ENCODE results near the gene IFNL2. TPM values are rescaled to one million over a fixed set of nuclear protein-coding genes. Genes with fewer than 3 reads are reported as not detected.
"Not testable (repeated sequence)": the region's sequence is repeated elsewhere in the genome, so short reads cannot be mapped to it uniquely, and the experiment has no call there.

The IFNL2 gene
- total RNA-seq, 1 experiment from 2014 or later: not detected

DNA sequence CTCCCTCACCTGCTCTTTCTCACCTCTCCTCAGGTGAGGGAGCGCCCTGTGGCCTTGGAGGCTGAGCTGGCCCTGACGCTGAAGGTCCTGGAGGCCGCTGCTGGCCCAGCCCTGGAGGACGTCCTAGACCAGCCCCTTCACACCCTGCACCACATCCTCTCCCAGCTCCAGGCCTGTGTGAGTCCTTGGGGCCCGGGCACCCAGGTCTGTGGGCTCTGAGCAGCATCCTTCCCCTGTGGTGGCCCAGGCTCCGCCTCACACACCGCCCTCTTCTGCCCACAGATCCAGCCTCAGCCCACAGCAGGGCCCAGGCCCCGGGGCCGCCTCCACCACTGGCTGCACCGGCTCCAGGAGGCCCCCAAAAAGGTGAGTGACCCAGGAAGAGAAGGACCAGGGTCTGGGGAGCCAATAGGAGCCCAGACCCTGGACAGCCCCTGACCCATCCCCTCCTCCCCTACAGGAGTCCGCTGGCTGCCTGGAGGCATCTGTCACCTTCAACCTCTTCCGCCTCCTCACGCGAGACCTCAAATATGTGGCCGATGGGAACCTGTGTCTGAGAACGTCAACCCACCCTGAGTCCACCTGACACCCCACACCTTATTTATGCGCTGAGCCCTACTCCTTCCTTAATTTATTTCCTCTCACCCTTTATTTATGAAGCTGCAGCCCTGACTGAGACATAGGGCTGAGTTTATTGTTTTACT, 29.9 kb downstream of the IFNL2 start:
- DNase-seq (ENCODE audit: low spot score): no peak

DNA sequence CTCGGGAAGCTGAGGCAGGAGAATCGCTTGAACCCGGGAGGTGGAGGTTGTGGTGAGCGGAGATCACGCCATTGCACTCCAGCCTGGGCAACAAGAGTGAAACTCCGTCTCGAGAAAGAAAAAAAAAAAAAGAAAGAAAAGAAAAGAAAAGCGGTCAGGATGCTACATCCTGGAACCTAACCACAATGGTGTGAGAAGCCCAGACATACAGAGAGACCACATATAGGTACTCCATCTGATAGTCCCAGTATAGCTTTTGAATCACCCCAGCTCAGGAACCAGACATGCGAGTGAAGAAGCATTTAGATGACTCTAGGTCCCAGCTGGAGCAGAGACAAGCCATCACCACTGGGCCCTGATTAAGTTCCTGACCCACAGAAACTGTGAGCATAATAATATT, 31.2 kb downstream of the IFNL2 start:
- DNase-seq (ENCODE audit: low spot score): no peak

DNA sequence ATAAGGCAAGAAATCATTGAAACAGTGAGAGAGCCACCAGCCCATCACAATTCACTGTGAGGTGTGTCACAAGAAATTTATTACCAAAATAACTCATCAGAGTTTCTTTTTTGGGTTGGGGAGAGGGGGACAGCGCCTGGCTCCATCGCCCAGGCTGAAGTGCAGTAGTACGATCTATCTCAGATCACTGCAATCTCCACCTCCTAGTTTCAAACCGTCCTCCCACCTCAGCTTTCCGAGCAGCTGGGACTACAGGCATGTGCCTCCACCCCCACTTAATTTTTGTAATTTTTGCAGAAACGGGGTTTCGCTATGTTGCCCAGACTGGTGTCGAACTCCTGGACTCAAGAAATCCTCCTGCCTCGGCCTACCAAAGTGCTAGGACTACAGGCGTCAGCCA, 31.6 kb downstream of the IFNL2 start:
- no peak for DNase-seq (ENCODE audit: low spot score)

DNA sequence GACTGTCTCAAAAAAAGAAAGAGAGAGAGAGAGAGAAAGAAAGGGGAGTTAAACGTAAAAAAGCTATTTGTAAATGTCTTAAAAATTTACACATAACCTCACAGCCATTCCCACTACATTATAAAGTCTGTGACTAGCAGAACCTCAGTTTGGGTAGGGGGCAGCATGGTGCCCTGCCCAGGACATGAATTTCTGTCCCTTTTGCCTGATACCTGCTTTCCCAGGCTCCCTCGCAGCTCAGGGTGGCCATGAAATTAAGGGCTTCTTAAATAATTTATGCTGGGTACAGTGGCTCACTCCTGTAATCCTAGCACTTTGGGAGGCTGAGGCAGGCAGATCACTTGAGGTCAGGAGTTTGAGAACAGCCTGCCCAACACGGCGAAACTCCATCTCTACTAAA, 32.8 kb downstream of the IFNL2 start:
- no peak for DNase-seq (ENCODE audit: low spot score)

DNA sequence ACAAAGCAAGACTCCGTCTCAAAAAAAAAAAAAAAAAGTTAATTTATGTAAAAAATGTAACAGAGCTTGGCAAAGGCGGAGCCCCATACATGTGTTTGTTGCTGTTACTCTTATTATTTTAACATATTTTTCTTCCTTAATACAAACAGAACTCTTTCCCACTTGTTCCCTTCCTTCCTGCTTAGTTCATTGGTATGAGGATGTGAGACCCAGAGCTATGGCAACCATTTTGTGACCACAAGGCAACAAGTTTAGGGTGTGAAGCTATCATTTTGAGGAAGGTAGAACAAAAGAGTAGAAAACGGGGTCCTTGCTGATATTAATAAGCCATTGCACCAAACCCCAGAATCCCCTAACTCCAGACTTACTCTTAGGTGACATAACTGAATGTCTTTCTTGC, 33.4 kb downstream of the IFNL2 start:
- DNase-seq (ENCODE audit: low spot score): no peak

DNA sequence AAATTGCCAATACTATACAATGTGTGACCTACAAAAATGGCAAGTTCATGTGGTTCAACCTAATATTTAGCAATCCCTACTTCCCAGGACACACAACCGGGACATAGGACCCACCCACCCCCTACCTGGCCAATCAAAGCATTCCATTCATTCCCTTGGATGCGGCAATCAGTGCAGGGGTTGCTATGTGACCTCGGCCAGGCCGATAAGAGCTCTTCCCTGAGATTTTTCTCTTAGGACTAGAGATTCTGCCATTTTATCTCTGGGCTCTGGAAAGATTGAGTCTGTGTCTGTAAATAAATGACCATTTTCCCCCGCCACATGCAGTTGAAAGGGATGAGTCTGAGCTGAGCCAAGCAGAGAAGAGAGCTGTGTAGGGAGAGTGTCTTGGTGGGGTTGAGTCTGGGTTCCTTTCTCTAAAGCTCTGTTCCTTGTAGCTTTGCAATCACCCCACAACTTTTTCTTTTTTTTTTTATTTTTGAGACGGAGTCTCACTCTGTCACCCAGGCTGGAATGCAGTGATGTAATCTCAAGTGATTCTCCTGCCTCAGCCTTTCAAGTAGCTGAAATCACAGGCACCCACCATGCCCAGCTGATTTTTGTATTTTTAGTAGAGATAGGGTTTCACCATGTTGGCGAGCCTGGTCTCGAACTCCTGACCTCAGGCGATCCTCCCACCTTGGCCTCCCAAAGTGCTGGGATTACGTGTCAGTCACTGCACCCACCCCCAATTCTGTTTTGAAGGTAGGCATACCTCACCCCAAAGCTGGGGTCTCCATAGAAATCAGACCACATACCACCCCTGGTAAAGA, 35.4 kb downstream of the IFNL2 start:
- peak; percentile 18 for DNase-seq (ENCODE audit: low spot score)

DNA sequence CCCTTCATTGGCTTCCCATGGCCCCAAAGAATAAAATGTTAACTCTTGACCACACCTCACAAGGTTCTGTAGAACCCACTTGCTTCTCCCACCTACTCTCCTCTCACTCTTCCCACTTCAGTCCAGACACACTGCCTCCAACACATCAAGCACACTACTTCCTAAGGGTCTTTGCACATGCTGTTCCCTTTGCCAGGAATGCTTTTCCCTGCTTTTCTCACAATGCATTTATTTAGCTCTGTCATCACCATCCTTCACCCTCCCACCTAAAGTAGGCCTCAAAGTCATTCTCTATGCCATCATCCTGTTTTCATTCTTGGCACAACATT, 36.0 kb downstream of the IFNL2 start:
- DNase-seq (ENCODE audit: low spot score): no peak

DNA sequence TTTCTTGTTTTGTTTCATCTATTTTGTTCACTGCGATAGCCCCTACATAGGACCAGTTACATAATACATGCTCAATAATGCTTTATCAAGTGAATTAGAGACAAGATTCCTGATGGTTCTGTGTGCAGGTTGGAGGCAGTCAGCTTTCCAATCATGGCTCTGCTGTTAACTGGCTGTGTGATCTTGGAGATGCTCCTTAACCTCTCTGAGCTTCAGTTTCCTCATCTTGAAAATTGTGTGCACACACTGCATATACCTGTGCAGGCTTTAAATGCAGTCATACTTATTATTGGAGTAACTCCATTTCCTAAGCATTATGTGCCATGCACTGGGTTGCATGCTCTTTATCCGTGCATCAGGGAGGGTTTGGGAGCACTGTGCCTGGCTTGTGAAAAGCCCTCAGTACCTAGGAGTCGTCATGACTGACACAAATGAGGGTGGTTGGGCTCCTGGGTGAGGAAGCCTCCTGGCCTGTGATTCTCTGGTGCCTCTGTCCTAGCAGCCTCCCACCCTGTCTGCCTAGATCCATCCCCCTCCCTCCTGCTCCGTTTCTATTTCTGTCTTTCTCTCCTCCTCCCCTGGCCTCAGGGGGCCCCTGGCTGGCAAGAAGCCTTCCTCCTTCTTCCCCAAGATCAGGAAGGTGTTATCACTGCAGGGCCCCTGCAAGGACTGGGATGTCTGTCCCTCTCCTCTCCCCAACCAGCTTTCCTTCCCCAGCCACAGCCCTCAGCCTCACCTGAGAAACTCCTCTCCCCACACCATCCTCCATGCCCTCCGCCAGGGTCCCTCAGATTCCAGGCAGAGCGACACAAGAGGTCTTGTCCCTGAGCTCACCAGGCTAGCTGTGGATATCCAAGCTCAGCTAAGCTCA, 36.7 kb downstream of the IFNL2 start:
- DNase-seq (ENCODE audit: low spot score): no peak

DNA sequence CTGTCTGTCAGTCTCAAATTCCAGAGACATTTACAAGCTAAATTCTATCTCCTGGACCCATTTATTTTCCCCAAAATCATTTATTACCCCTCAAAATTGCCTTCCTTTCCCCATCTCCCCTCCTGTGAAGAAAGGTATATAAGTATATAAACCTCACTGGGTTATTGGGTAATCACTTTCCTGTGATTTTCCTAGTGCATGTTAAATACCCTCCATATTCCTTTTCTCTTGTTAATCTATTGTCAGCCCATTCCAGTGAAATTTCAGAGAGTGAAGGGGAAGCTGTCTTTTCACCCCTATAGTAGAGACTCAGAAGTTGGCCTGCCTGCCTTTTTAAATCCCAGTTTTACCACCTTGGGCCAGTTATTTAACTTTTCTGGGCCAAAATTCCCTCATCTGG, 37.9 kb downstream of the IFNL2 start:
- DNase-seq (ENCODE audit: low spot score): no peak

DNA sequence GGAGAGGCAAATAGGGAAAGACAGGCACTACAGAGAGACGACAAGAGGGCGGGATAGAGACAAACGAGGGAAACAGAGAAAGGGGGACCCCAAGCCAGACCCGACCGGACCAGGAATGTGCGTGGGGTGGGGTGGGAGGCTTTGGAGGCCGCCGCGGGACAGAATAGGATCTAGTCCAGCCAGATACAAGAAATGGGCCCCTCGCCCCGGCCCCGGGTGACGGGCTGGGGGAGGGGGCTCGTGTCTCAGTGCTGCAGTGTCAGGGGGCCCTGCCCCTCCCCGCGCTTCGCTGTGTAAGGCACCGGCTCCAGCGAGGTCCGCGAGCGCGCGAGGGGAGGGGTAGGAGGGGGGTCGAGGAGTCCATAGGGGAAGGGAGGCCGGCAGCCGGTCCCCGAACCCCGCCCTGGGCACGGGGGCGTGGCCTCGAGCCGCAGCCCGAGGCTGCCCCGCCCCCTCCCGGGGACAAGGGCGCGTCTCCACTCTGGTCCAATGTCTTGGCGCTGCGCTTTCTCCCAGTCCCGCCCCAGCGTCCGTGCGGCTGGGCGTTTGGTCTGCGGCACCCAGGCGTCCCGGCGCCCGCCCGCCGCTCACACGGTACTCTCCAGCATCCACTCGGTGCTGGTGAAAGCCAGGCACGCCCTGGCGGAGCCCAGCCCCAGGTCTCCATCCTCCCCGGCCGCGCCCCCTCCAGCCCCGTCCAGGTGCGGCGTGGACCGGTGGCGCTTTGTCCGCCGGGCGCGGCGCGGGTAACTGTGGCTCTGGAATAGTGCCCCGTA, 39.0 kb downstream of the IFNL2 start:
- no peak for DNase-seq (ENCODE audit: low spot score)

DNA sequence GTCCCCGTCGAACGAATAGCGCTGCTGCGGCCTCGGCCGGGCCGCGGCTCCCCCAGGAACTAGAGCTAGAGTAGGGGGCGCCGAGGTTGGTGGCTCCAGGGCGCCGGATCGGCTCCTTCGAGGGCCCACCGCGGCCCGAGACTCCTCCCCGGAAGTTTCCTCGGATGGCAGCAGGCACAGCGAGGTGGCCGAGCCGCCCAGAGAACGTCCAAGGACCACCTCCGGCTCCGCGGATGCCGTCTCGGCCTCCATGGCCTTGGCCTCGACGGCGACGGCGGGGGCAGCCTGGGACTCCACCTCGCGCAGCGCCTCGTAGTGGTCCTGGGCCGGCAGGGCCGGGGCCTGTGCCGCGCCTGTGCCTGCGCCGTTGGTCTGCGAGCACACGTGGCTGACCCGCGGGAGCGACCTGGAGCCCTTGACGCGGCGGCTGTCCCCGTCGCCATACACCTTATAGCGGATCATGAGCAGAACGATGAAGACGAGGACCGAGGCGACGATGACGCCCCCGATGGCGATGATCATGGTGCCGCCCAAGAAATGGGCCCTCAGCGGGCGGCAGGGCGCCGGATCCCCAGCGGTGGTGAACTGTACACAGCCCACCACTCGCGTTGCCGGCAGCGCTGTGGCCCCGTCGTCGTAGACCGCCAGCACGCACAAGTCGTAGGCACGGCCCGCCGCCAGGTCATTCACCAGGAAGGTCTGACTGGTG, 39.8 kb downstream of the IFNL2 start:
- DNase-seq (ENCODE audit: low spot score): no peak

DNA sequence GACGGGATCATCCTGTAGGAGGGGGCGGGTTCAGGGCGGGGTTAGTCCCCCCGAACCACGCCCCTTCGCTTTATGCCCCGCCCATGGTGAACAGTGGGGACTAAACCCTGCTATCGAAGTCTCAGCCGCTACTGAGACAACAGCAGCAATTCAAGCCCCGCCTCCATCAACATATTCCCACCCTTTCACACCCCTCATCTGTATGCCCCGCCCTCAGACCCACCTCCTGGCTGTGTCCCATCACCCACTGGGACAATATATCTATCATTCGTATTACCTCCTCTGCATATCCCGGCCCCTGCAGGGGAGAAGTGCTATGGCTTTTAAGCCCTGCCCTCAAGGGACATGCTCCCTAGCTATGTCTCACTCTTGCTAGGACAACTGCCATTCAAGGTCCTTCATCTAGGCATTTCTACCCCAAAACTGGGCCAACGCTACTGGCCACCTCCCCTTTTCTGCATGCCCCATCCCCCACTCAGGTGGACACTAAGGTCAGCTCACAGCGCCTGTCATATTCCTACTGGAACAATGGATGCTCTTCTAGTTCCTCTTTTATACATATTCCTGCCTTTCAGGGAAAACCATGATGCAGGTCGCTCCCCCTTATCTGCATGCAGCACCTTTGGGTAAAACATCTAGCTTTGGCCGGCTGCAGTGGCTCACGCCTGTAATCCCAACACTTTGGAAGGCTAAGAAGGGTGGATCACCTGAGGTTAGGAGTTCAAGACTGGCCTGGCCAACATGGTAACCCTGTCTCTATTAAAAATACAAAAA, 40.5 kb downstream of the IFNL2 start:
- DNase-seq (ENCODE audit: low spot score): no peak

DNA sequence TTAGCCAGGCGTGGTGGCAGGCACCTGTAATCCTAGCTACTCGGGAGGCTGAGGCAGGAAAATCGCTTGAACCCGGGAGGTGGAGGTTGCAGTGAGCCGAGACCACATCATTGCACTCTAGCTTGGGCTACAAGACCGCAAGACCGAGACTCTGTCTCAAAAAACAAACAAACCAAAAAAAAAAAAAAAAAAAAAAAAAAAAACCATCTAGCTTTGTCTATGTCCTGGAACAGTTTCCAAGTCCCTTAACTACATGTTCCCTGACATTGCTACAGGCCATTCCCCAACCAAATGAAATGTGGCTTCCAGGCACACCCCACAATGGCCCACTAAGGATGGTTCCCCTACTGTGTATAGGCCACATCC, 41.1 kb downstream of the IFNL2 start:
- not testable (repeated sequence) for DNase-seq (ENCODE audit: low spot score)

DNA sequence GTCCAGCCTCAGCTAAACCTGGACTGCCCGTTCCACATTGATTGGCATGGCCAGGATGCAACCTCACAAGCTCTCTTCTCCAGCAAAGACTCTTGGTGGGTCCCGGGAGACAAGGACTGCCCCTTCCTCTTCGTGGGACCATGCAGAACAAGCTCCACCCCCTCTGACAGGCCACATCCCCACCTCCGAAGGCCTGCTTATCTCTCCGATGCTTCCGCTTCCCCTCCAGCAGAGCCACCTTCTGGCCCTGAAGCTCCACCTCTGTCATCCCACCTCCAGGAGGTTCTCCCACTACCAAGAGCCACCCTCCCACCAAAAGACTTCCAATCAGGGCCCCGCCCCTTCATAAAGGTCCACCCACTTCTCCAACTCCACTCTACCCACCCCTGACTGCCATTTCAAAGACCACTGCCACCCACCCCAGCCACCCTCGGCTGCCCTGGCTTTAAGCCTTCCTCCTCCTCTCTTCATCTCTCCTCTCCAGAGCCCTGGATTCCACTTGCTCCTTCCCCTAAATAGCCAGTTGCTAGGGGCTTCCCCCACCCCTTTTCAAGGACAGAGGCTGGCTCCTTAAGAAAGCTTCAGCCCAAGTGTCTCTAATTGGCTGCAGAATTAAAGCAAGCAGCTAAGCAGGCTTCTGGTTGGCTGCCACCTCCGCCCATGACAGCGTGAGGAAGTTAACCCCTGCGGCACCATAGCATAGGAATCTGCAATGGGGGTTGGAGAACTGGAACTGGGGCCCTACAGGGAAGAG, 42.5 kb downstream of the IFNL2 start:
- no peak for DNase-seq (ENCODE audit: low spot score)

DNA sequence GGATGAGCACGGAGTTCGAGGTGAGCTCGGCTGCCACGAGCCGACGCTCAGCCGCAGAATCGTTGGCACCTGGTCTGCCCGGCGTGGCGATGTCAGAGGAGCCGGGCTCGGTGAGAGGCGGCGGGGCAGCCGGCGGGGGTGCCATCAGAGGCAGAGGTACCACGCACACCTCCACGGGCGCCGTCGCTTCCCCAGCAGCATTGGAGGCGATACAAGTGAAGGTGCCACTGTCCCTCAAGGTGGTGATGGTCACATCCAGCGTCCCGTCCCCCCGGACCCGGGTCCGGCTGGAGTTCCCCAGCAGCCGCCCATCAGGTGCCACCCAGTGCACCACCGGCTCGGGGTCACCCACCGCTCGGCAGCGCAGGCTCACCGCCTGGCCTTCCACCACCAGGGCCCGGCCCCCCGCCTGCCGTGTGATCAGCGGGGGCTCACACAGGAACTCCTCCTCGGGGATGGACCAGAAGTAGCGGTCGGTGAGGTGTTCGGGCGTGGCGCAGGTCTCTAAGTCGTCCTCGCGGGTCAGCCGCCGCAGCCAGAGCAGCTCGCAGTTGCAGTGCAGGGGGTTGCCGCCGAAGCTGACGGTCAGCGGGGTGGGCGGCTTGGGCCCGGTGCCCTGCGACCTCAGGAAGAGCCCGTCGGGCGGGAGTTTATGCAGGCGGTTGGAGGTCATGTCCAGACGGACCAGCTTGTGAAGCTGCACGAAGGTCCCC, 46.0 kb downstream of the IFNL2 start:
- no peak for DNase-seq (ENCODE audit: low spot score)

DNA sequence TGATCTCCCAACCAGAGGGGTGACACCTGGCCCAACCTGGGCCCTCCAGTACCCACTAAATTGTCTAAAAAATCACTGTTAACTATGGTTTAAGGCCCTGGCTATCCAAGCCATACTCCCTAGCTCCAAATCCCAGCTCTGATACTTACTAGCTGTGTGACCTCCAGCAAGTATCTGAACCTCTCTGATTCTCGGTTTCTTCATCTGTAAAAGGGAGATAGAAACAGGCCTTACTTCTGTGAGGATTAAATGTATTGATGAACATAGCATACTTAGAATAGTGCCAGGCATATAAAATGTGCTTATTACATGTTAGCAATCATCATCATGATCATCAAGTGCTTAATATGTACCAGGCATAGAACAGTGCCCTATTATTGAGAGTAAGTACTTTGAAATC, 47.7 kb downstream of the IFNL2 start:
- no peak for DNase-seq (ENCODE audit: low spot score)

DNA sequence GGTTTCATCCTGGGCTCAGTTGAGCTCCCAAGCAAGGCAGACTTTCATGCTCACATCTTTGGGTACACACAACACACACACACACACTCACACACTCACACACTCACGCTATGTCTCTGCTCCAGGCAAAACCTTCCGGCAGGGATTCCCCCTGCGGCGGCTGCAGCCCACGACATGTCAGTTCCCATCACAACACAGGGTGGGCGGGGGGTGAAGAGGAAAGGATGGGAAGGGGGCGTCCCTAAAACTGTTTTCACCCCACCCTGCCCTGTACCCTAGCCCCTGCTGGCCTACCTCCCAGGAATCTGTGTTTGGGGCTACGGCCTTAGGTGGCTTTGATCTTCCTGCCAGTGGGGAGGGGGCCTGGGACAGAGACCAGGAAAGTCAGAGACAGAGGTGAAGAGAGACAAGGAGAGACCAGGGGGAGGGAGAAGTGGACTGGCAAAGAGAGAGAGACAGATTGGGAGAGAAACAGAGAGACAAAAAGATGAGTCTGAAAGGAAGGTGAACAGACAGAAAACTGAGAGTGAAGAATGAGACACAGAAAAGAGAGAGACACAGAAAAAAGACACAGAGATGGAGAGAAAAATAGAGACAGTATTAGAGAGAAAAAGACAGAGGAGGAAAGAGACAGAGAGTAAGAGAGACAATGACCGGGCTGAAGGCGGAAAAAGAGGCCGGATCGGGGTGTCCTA, 48.6 kb downstream of the IFNL2 start:
- DNase-seq (ENCODE audit: low spot score): no peak

DNA sequence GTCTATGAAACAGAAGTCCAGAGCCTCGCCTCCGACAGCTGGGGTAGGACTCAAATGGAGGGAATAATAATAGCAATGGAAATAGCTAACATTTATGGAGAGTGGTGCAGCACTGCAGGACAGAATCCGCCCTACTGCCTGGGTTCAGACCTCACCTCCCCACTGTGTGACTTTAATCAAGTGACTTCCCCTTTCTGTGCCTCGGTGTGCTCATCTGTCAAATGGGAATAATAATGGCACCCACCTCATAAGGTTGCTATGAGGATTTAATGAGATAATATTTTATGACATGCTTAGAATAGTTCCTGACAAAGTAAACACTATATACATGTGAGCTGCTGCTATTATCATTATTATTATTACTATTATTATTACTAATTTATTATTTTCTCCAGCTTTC, 49.3 kb downstream of the IFNL2 start:
- no peak for DNase-seq (ENCODE audit: low spot score)

Measured in A172 (cell line).